OCI-LY7 (cell line): ENCODE measurements around the gene NTM.

Experiments used
- CTCF ChIP-seq: fragments of 200-600 bp; sonication (generic); conservative IDR thresholded peaks from 2 replicates; pipeline ENCODE4 v1.5.1; 2014; ENCODE audit warnings: mild to moderate bottlenecking, antibody characterized with exemption, low read length, moderate library complexity, mixed read lengths
- EZH2phosphoT487 ChIP-seq: fragments of 200-600 bp; sonication (generic); IDR thresholded peaks from 2 replicates; pipeline ENCODE4 v1.6.1; 2018; ENCODE audit warnings: low read depth, borderline replicate concordance, mild to moderate bottlenecking, mixed run types, antibody characterized with exemption, low read length, moderate library complexity, mixed read lengths

- TF ChIP-seq CTCF (no peak), EZH2phosphoT487 (no peak)
These were observed 38.9 kb upstream of the NTM start for GRCh38 chr11:131331546-131331945.
